ENCODE measurements around the gene POLD2.

Gene POLD2

DNA sequence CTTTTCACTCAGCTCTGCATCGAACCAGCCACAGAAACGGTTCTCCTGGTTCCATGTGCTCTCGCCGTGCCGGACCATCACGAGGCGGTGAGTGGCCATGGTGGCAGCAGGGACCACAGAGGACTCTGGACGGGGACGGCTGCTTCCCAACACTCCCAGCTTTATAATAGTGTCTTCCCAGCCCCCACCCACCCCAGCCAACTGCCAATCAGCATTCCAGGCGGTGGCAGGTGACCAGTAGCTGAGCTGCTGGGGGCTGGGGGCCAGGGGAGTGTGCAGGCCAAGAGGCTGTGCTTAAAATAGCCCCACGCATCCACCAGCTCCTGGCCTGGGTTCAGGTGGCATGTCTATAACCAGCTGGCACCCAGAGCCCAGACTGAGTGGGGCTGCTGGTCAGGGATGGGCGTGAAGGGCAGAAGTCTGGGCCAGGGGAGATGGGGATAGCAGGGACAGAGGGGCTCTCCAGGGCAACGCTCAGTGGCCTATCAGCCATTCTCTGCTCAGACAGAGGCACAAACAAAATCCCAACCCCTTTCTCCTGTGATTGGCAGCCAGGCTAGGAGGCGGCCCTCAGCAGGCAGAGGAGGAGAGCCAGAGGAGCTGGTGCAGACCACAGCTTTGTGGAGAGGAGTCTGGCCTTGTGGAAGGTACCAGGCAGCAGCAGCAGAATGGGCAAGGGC lies 57.8 kb downstream of the POLD2 start, which contains the start of gene PGAM2:
TSS of gene PGAM2 (minus strand) at position 137 of the 680 bp plus-strand sequence. CDS start at position 99, 38 bp downstream.
- DNase-seq (ENCODE audit: low spot score): peak; percentile 68

DNA sequence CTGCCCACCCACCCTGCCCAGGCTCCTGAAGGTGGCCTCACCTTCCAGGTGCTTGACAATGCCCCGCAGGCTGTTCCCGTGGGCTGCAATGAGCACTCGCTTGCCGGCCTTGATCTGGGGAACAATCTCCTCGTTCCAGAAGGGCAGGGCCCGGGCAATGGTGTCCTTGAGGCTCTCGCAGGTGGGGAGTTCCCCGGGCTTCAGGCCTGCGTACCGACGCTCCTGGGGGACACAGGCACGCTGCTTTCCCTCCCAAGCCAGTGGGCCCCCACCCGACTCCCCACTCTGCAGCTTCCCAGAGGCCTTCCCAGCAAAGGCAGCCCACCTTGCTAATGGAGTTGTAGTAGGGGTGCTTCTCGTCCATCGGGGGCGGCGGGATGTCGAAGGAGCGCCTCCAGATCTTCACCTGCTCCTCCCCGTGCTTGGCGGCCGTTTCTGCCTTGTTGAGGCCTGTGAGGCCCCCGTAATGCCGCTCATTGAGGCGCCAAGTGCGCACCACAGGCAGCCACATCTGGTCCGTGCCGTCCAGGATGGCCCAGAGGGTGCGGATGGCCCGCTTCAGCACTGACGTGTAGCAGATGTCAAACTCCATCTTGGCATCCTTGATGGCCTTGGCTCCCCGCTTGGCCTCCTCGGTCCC lies 58.4 kb downstream of the POLD2 start:
- DNase-seq (ENCODE audit: low spot score): no peak

All from Ammon's horn (tissue), 1 donor.